ENCODE measurements around the gene PEMT. TPM values are rescaled to one million over a fixed set of nuclear protein-coding genes. Genes with fewer than 3 reads are reported as not detected.

PEMT gene
- total RNA-seq, 1 experiment from 2014 or later: 27.0 TPM

GRCh38 chr17:17508019-17508535 lies 83.4 kb downstream of the PEMT start:
- TF ChIP-seq CTCF (IDR thresholded peaks at IDR 0.05) (no peak), REST (IDR thresholded peaks at IDR 0.05; ENCODE audit: insufficient read depth in 1 of 2, low read depth in 2 of 2, low read length in 1 of 2) (no peak), SIN3A (IDR thresholded peaks at IDR 0.05; ENCODE audit: borderline replicate concordance, insufficient read depth, low read depth, low read length) (no peak), TCF7L2 (IDR thresholded peaks at IDR 0.05; ENCODE audit: low read depth, low read length) (no peak), POLR2AphosphoS5 (IDR thresholded peaks at IDR 0.05; ENCODE audit: low read depth, low read length) (no peak)
- H3K9me3 ChIP-seq (ENCODE audit: control insufficient read depth, insufficient read depth, low read depth, low read length): no peaks in the 10 kb centered on the region
- POLR2A ChIA-PET: no interaction called here
- peaks cover 8% of the 10 kb centered on the region for H3K4me1 ChIP-seq (ENCODE audit: control insufficient read depth, insufficient read depth, low read length)
- ATAC-seq: no peak
- H3K4me3 ChIP-seq (ENCODE audit: low read depth in 2 of 2, low read length in 2 of 2): no peak overlapping the region
- no peaks in the 10 kb centered on the region for H3K36me3 ChIP-seq (ENCODE audit: control insufficient read depth, insufficient read depth, low read length)
- DNase-seq (ENCODE audit: low read depth, low spot score): no peak
- no TSS peak for BruUV-seq (replicated peaks)
- no peaks in the 10 kb centered on the region for H3K27me3 ChIP-seq (ENCODE audit: control insufficient read depth, insufficient read depth, low read length)
- in situ Hi-C loops (cut with HindIII; ENCODE audit: low pct_unique_long_range_greater_than_20kb, low sequenced_read_pairs): no loop called here
- no peak overlapping the region for H3K27ac ChIP-seq (ENCODE audit: low read length)
- intact Hi-C loops (cut with micrococcal nuclease; ENCODE audit: unreplicated experiment): no loop called here
- CTCF ChIA-PET: no interaction called here

- BruUV-seq (replicated peaks): no TSS peak
- H3K36me3 ChIP-seq (ENCODE audit: control insufficient read depth, insufficient read depth, low read length): no peaks in the 10 kb centered on the region
- H3K9me3 ChIP-seq (ENCODE audit: control insufficient read depth, insufficient read depth, low read depth, low read length): no peaks in the 10 kb centered on the region
- in situ Hi-C loops (cut with HindIII; ENCODE audit: low pct_unique_long_range_greater_than_20kb, low sequenced_read_pairs): no loop called here
- ChIA-PET CTCF (no interaction called here), POLR2A (no interaction called here)
- no peak overlapping the region for H3K27ac ChIP-seq (ENCODE audit: low read length)
- peaks cover 8% of the 10 kb centered on the region for H3K4me1 ChIP-seq (ENCODE audit: control insufficient read depth, insufficient read depth, low read length)
- ATAC-seq (no peak), DNase-seq (ENCODE audit: low read depth, low spot score) (no peak)
- intact Hi-C loops (cut with micrococcal nuclease; ENCODE audit: unreplicated experiment): no loop called here
- no peak overlapping the region for H3K4me3 ChIP-seq (ENCODE audit: low read depth in 2 of 2, low read length in 2 of 2)
- no peaks in the 10 kb centered on the region for H3K27me3 ChIP-seq (ENCODE audit: control insufficient read depth, insufficient read depth, low read length)
- no peak for TF ChIP-seq TCF7L2 (IDR thresholded peaks at IDR 0.05; ENCODE audit: low read depth, low read length)
- TF ChIP-seq CTCF (IDR thresholded peaks at IDR 0.05): no peak
Observed at GRCh38 chr17:17507465-17508011, 84.0 kb downstream of the PEMT start.

Measured in Panc1 (cell line).